Urothelium cell line (cell line): ENCODE measurements around the gene OR2G6.
A peak's percentile ranks its signal among the peaks of the same experiment; 100 is the strongest.
"Not testable (repeated sequence)": the region's sequence is repeated elsewhere in the genome, so short reads cannot be mapped to it uniquely, and the experiment has no call there.

ENCODE experiments used
- DNase-seq: peaks from one replicate; pipeline ENCODE4 v3.0.0; 2011; ENCODE audit warnings: low spot score, mixed read lengths
- FAIRE-seq: peaks from 2 replicates; lab custom pipeline; 2011; peaks lifted over from hg19 to GRCh38; lab: Jason Lieb, UNC

Gene OR2G6

DNA sequence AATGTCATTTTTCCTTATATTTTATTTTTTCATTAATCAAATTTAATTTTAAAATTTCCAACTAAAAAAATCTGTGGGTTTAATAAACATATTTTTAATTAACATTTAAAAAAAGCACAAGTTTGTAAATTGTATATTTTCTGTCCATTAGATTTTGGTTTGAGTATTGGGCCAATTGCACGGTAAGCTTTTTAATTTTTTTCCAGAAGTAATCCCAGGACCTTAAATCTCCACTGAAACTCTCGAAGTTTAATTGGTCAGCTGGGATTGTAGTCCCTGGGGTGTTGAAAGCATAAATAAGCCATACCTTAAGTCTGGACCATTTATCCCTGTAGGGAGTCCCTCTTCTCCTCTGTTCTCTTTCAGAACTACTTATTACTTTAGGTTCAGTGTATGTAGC, at the start of gene OR2G6:
Gene OR2G6 (plus strand): TSS at position 301 of the 400 bp plus-strand sequence. CDS start 13,574 bp downstream, outside the sequence.
- DNase-seq, FAIRE-seq: not testable (repeated sequence)

DNA sequence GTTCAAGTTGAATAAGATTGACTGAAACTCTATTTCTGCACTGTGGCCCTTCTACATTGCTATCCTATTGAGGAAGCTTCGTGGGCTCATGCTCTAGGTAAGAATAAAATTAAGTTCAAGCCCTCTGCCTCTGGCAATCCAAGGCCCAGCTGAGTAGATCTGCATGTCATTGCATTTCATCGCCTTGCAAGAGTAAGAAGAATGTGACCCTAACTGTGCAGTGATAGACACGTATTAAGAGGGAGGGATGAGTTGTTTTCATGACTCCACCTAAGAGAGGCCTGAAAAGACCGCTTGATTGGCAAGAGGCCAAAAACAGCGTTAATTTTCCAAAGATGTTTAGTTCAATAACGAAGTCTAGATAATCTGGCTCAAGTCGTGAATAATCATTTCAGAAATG, 48.8 kb upstream of the OR2G6 start:
- not testable (repeated sequence) for DNase-seq

DNA sequence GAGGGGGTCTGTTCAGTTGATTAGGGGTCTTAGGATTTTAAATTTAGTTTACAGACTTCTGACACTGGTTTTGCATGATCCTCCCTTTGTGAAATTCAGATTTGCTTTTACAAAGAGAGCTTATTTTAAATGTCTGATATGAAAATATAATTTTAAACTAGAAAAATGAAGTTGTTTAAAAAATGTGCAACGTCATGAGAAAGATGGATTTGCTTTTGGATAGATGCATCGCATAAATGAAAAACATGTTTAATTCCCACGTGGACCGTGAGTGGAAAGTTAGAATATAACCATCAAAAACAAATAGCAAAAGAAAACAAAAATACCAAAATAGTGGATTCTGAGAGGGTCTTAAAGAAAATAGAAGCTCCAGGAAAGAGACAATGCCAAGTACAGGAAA, 36.7 kb upstream of the OR2G6 start:
- DNase-seq (no peak), FAIRE-seq (no peak)

More for the DNA sequence above, 48.8 kb upstream of the OR2G6 start:
- FAIRE-seq, result peak; percentile 35

DNA sequence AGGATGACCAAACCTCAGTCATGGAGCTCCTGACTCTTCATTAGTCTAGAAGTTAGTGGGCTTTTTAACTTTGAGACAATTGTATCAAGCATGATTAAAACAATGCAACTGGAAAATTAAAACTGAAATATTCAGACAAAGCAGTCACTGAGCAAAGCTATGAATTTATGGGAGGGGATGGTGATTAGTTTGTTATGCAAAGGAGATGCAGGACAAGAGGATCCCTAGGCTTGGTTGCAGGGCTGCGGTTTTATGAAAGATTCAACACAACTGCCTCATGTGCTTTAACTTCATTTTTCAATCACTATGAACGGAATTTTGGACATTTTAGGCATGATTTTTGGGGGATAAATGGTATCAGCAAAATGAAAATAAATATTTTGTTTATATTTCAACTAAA, 35.8 kb upstream of the OR2G6 start:
- DNase-seq, FAIRE-seq: not testable (repeated sequence)

DNA sequence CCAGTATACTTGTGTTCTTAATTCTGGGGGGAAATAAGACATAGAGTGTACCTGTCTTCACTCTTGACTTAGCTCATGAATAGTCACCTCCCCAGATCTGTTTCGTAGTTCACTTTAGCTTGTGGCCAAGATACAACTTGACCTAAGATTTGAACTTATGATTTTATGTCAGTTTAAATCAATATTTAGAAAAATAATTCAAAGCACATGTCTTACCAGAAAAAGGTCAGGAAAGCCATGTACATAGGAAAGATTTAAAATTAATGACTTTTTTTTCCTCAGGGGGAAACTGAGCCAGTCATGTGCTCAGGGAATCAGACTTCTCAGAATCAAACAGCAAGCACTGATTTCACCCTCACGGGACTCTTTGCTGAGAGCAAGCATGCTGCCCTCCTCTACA, 34.8 kb upstream of the OR2G6 start, which contains the start of gene OR2T3:
Gene OR2T3 (plus strand): TSS at position 301 of the 400 bp plus-strand sequence. CDS start 0 bp downstream, at position 301.
- not testable (repeated sequence) for FAIRE-seq, DNase-seq

DNA sequence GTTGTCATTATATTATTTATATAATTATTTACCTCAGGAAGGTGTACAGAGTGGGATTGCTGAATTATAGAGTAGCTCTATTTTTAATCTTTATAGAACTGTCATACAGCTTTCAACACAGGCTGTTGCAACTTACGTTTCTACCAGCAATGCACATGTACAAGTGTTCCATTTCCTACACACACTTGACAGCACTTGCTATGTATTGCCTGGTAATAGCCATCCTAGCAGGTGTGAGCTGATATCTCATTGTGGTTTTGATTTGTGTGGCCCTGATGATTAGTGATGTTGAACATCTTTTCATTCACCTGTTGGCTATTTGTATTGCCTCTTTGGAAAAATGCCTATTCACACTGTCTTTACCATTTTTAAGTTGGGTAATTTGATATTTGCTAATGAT, 32.2 kb upstream of the OR2G6 start:
- peak; percentile 40 for FAIRE-seq

DNA sequence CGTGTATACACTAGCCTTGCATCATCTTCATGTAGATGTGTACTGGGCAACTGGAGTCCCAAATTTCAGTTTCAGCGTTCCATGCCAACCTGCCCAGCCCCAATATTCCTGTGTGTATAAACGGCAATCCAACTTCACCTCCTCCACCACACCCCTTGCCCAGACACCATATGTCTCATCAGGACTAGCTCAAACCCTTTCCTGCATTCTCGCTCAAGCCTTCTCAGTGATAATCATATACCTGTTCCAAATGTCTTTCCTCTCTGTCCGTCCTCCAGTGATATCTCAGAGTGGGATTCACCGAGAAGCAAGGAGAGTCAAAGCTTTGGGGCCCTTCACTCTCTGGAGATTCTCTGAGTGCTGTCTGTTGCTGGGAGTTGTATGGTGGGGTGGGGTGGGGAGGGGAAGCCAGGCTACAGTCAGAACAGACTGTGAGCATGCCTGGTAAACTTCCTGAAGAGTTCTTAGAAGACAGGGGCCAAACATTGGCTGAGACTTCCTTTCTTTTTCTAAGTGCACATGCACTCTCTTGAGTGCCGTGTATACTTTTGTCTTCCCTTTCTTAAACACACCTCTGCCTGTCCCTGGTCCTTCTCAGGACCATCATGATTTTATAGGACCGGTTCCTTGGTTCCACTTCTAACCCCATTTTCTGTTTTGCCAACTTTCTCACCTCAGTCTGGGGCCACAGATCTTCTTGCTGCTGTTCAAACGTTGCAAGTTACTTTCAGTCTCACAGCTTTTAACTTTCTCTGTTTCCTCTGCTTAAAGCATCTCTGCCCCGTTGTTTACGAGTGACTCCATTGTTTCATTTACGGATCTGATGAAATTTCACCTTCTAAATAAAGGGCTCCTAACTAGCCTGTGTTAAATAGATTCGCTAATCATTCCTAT, 25.9 kb upstream of the OR2G6 start:
- DNase-seq, FAIRE-seq: not testable (repeated sequence)

More for the DNA sequence above, 32.2 kb upstream of the OR2G6 start:
- not testable (repeated sequence) for DNase-seq

DNA sequence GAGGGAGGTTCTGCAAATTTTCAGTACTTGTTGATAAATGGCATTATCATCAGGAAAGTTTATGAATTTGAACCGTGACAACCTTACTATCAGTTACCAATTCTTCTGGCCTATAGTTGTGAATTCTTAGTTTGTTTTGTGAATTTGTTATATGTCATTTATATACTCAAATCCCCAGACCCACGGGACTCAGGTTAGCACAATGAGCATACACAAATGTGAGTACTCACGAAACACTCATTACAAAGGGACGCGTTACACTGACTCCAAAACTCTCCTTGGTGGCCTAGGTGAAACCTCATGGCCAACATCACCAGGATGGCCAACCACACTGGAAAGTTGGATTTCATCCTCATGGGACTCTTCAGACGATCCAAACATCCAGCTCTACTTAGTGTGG, 19.6 kb upstream of the OR2G6 start, which contains the start of gene OR2T5:
Gene OR2T5 (plus strand): TSS at position 301 of the 400 bp plus-strand sequence. CDS start 0 bp downstream, at position 301.
- not testable (repeated sequence) for DNase-seq, FAIRE-seq

DNA sequence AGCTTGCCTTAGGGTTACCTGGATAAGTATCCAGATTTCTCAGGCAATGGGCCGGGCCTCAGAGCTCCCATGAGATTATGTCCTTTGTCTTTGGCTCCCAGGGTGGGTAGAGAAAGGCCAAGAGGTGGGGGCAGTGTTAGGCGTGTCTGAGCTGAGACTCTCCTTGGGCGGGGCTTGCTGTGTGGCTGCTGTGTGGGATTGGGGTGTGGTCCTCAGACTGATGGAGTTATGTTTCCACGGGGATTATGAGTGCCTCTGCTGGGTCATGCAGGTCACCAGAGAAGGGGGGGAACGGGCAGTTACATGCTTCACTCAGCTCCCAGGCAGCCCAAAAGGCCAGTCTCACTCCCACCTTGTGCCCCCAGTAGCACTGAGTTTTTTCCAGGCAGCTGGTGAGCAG, 11.2 kb upstream of the OR2G6 start:
- FAIRE-seq, DNase-seq: not testable (repeated sequence)

DNA sequence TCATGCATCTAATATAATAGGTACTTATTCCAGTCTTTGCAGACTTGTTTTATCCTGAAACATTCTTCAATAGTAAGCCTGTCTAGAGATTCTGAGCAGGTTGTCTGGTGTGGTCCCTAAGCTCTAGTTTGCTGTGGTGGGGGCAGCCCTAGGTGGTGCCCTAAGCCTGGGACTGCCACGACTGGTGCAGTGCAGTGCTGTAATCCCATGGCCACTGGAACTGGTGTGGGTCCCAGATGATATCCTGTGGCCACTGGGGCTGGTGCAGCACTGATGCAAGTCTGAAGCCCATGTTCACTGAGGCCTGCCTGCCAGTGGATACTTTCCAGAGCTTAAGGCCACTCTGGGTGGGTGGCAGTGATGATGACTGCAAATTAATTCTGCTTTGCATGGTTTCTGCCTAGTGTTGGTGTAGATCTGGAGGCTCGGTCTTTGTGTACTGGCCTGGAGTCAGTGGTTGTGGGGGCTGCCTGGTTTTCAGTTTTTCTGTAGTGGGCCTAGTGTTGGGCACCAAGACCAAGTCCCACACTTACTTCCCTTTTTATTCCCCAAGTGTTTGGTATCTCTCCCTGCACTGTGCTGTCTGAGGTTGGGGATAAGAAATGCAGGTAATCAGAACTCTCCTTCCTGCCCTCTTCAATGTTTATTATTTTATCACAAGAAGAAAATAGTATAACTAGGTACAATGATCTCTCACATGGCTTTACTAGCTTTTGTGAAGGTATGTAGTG, 7.4 kb upstream of the OR2G6 start:
- not testable (repeated sequence) for DNase-seq, FAIRE-seq

DNA sequence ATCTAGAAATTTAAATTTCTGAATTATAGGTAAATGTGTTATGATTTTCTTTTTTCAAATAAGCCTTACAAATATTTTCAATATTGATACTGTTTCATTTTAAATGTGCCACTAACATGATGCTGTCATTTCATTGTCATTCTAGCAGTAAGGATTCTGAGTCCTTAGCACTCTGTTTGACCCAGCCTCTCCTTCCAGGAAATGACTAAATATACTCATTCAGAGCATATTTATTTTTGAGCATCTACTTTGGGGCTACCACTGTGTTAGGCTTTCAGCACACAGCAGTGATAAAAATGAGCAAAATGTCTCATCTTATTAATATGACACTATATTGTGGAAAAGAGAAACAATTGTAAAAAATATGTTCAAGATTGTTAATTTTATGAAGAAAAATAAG, 2.3 kb downstream of the OR2G6 start:
- FAIRE-seq, DNase-seq: not testable (repeated sequence)

DNA sequence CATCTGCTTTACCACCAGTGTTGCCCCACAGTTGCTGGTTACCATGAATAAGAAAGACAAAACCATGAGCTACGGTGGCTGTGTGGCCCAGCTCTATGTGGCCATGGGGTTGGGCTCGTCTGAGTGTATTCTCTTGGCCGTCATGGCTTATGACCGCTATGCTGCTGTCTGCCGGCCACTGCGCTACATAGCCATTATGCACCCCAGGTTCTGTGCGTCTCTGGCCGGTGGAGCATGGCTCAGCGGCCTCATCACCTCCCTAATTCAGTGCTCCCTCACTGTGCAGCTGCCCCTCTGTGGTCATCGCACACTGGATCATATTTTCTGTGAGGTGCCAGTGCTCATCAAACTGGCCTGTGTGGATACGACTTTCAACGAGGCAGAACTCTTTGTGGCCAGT, 14.0 kb downstream of the OR2G6 start:
- DNase-seq (no peak), FAIRE-seq (no peak)

DNA sequence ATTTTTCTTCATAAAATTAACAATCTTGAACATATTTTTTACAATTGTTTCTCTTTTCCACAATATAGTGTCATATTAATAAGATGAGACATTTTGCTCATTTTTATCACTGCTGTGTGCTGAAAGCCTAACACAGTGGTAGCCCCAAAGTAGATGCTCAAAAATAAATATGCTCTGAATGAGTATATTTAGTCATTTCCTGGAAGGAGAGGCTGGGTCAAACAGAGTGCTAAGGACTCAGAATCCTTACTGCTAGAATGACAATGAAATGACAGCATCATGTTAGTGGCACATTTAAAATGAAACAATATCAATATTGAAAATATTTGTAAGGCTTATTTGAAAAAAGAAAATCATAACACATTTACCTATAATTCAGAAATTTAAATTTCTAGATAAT, 29.6 kb downstream of the OR2G6 start:
- not testable (repeated sequence) for DNase-seq, FAIRE-seq

DNA sequence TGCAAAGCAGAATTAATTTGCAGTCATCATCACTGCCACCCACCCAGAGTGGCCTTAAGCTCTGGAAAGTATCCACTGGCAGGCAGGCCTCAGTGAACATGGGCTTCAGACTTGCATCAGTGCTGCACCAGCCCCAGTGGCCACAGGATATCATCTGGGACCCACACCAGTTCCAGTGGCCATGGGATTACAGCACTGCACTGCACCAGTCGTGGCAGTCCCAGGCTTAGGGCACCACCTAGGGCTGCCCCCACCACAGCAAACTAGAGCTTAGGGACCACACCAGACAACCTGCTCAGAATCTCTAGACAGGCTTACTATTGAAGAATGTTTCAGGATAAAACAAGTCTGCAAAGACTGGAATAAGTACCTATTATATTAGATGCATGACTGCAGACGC, 39.5 kb downstream of the OR2G6 start:
- DNase-seq, FAIRE-seq: not testable (repeated sequence)

DNA sequence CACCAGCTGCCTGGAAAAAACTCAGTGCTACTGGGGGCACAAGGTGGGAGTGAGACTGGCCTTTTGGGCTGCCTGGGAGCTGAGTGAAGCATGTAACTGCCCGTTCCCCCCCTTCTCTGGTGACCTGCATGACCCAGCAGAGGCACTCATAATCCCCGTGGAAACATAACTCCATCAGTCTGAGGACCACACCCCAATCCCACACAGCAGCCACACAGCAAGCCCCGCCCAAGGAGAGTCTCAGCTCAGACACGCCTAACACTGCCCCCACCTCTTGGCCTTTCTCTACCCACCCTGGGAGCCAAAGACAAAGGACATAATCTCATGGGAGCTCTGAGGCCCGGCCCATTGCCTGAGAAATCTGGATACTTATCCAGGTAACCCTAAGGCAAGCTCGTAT, 43.2 kb downstream of the OR2G6 start:
- not testable (repeated sequence) for DNase-seq
- peak; percentile 48 for FAIRE-seq

DNA sequence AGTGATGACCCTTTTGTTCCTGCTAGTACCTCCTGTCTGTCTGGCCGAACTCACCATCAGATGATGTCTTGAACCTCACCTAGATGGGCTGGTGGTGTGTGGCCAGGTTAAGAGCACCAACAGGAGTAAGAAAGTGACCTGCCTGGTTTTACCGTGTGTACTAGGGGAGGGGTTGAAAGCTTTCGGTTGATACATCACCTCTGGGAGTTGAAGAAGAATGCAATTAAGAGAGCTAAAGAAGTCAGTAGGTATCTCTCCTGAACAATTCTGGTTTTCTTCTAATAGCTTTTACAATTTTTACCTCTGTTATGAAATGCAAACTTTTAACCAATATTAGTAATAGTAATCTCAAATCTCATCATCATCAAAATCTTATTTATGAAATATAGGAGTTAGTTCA, 54.8 kb downstream of the OR2G6 start, which contains the start of gene OR2T29:
Gene OR2T29 (minus strand): TSS at position 101 of the 400 bp plus-strand sequence. CDS start 3,281 bp downstream, outside the sequence.
- not testable (repeated sequence) for DNase-seq, FAIRE-seq

DNA sequence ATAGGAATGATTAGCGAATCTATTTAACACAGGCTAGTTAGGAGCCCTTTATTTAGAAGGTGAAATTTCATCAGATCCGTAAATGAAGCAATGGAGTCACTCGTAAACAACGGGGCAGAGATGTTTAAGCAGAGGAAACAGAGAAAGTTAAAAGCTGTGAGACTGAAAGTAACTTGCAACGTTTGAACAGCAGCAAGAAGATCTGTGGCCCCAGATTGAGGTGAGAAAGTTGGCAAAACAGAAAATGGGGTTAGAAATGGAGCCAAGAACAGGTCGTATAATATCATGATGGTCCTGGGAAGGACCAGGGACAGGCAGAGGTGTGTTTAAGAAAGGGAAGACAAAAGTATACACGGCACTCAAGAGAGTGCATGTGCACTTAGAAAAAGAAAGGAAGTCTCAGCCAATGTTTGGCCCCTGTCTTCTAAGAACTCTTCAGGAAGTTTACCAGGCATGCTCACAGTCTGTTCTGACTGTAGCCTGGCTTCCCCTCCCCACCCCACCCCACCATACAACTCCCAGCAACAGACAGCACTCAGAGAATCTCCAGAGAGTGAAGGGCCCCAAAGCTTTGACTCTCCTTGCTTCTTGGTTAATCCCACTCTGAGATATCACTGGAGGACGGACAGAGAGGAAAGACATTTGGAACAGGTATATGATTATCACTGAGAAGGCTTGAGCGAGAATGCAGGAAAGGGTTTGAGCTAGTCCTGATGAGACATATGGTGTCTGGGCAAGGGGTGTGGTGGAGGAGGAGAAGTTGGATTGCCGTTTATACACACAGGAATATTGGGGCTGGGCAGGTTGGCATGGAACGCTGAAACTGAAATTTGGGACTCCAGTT, 57.9 kb downstream of the OR2G6 start:
- DNase-seq, FAIRE-seq: not testable (repeated sequence)

DNA sequence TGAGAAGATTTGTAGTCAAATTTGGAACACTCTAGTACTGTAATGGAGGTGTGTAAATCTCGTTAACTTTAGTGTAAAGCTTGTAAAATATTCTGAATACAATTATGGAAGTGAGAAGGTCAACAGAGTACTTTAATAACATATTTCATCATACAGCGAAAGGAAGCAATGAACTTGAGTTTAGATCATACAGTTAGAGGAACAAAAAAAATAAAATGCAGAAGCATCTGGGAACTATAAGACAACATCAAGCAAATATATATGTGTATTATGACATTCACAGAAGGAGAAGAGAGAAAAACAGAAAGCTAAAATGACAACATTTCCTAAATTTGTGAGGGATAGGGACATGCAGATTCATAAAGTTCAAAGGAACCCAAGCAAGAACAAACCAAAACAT, 61.2 kb downstream of the OR2G6 start:
- not testable (repeated sequence) for FAIRE-seq, DNase-seq

DNA sequence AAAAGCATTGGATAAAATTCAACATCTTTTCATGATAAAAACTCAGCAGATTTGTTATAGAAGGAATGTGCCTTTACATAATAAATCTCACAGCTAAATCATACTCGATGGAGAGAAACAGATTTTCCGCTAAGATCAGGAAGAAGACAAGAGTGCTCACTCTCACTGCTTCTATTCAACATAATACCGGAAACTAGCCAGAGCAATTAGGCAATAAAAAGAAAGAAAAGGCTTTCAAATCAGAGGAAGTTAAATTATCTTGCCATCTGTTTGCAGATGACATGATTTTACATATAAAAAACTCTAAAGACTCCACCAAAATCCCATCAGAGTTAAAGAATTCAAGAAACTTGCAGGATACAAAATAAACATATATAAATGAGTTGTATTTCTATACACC, 62.9 kb downstream of the OR2G6 start:
- FAIRE-seq, DNase-seq: not testable (repeated sequence)

DNA sequence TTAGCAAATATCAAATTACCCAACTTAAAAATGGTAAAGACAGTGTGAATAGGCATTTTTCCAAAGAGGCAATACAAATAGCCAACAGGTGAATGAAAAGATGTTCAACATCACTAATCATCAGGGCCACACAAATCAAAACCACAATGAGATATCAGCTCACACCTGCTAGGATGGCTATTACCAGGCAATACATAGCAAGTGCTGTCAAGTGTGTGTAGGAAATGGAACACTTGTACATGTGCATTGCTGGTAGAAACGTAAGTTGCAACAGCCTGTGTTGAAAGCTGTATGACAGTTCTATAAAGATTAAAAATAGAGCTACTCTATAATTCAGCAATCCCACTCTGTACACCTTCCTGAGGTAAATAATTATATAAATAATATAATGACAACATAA, 64.2 kb downstream of the OR2G6 start:
- DNase-seq, FAIRE-seq: not testable (repeated sequence)
